ENCODE measurements around the gene STMP1. TPM values are rescaled to one million over a fixed set of nuclear protein-coding genes. Genes with fewer than 3 reads are reported as not detected.
A peak's percentile ranks its signal among the peaks of the same experiment; 100 is the strongest.

STMP1 gene
- total RNA-seq, 5 donors from 2014 or later (not counting 1 experiment from before 2014, with no cell fraction given) = 15.2 to 23.0 (median 21.5) TPM

DNA sequence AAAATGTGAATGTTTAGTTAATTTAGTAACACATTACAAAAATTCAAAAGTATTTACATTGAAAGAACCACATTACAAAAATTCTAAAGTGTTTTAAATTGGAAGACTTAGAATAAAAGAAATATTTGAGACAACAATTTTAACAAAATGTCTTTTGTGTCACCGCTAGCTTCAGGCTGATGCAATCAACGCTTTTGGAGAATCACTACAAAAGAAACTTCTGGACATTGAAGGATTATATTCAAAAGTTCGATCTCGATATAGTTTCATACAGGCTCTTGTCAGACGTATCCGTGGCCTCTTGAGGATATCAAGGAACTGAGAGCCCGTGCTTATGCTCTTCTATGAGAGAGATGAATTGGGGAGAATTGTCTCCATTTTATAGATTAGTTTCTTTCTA, 14.1 kb upstream of the STMP1 start:
- ChIA-PET POLR2A (no interaction called here), CTCF (no interaction called here)
- peaks cover 0 to 8% (median 0%) of the 10 kb centered on the region in 3 donors for H3K4me1 Mint-ChIP-seq
- H3K4me3 ChIP-seq (ENCODE audit: control insufficient read depth in 1 of 2, extremely low read depth in 1 of 2, low read length in 1 of 2) = no peak overlapping the region
- no peak for ATAC-seq (replicated peaks in 1 of 4)
- WGBS (ENCODE audit: insufficient coverage) = 100% methylated on average over 1 of the region's 7 CpGs
- H3K27me3 ChIP-seq (replicated peaks in 1 of 2; ENCODE audit: control insufficient read depth in 2 of 2, extremely low read depth in 1 of 2, insufficient read depth in 2 of 2, low read length in 1 of 2) = no peaks in the 10 kb centered on the region
- no peak for DNase-seq
- H3K9me3 Mint-ChIP-seq = no peaks in the 10 kb centered on the region
- no peaks in the 10 kb centered on the region for H3K9me3 ChIP-seq
- H3K36me3 ChIP-seq (ENCODE audit: control insufficient read depth in 2 of 2, extremely low read depth in 1 of 2, insufficient read depth in 1 of 2, low read length in 1 of 2) = peaks cover 0 to 44% of the 10 kb centered on the region in 2 donors
- no peaks in the 10 kb centered on the region for H3K4me1 ChIP-seq (ENCODE audit: control insufficient read depth in 1 of 2, extremely low read depth in 1 of 2, insufficient read depth in 2 of 2, low read length in 2 of 2)
- H3K27ac ChIP-seq (ENCODE audit: low read length) = no peak overlapping the region
- H3K27me3 Mint-ChIP-seq = no peaks in the 10 kb centered on the region
- H3K36me3 Mint-ChIP-seq = peaks cover 26% of the 10 kb centered on the region
- no peak overlapping the region for H3K4me3 Mint-ChIP-seq
- no peak overlapping the region for H3K27ac Mint-ChIP-seq

DNA sequence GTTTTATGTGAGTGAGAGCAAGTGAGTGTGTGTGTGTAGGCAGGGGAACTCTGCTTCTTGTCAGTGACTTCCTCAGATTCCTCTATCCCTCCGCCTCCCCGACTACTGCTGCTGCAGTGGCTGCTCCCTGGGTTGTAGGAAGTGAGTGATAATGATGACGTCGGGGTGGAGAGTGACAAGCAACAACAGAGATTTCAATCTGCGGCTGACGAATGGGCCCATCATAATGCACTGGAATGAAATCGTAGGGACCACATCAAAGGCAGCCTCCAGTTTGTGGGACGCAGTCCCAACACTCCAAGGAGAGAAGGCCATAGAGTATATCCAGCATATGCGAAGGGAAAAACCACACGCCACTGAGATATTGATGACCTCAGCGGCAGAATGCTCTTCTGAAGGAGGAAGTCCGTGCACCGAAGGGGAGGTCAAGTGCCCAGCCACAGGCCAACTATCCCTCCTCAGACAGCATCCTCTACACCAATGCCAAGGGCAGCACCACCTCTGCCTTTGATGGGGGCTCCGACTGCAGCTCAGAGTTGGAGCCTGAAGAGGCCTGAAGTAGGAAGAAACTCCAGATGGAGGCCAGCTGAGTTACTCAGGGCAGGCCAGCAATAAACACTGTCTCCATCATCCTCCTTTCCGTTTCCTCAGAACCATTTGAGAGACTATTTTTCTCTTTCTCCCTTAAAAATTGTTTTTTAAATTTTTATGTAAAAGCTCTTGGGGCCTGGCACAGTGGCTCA, 11.3 kb upstream of the STMP1 start:
- H3K9me3 Mint-ChIP-seq = no peaks in the 10 kb centered on the region
- H3K36me3 ChIP-seq (ENCODE audit: control insufficient read depth in 2 of 2, extremely low read depth in 1 of 2, insufficient read depth in 1 of 2, low read length in 1 of 2) = peaks cover 0 to 23% of the 10 kb centered on the region in 2 donors
- peaks cover 9% of the 10 kb centered on the region for H3K36me3 Mint-ChIP-seq
- no peaks in the 10 kb centered on the region for H3K27me3 ChIP-seq (replicated peaks in 1 of 2; ENCODE audit: control insufficient read depth in 2 of 2, extremely low read depth in 1 of 2, insufficient read depth in 2 of 2, low read length in 1 of 2)
- WGBS (ENCODE audit: insufficient coverage) = 89% methylated on average over 9 of the region's 15 CpGs
- POLR2A ChIA-PET = no interaction called here
- no peak overlapping the region for H3K27ac ChIP-seq (ENCODE audit: low read length)
- H3K4me1 ChIP-seq (ENCODE audit: control insufficient read depth in 1 of 2, extremely low read depth in 1 of 2, insufficient read depth in 2 of 2, low read length in 2 of 2) = no peaks in the 10 kb centered on the region
- no peak overlapping the region for H3K4me3 ChIP-seq (ENCODE audit: control insufficient read depth in 1 of 2, extremely low read depth in 1 of 2, low read length in 1 of 2)
- ATAC-seq (replicated peaks in 1 of 4) = no peak
- CTCF ChIA-PET = interaction anchor here in 1 of 2 donors (0.6 kb wide), 1 partner anchor 12 kb away, joined by 3 read pairs; no protein-coding TSS in a partner anchor
- DNase-seq = peak in 2 of 35 experiments; percentile 16 to 17
- no peak overlapping the region for H3K4me3 Mint-ChIP-seq
- H3K27me3 Mint-ChIP-seq = no peaks in the 10 kb centered on the region
- peak overlapping the region in 1 of 2 donors; percentile 4 for H3K27ac Mint-ChIP-seq
- H3K4me1 Mint-ChIP-seq = no peaks in the 10 kb centered on the region
- no peaks in the 10 kb centered on the region for H3K9me3 ChIP-seq

DNA sequence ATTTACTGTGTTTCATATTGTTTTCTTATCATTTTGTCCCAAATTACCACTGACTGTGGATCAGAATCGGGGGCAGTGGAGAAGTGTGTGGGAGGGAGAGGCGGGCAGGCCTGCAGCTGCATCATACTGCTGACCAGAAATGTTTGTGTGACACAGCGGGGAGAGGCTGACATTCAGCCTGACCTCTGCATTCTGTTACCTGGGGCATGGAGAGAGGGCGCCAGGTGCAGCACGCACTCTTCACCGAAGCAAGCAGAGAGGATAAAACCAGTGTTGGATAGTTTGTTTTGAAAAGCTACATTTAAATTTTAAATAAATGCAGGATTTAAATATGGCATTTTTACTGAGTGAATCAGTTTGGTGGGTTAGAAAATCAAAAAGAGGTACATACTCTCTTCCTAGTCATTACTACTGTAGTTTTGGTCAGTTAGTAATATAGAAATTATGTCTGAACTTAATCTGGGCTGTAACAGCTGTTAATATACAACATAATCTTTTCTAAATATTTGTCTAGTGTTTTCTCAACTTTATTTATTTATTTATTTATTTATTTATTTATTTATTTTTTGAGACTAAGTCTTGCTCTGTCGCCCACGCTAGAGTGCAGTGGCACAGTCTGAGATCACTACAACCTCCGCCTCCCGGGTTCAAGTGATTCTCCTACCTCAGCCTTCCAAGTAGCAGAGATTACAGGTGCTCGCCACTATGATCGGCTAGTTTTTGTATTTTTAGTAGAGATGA, 8.8 kb upstream of the STMP1 start:
- H3K4me3 ChIP-seq (ENCODE audit: control insufficient read depth in 1 of 2, extremely low read depth in 1 of 2, low read length in 1 of 2) = no peak overlapping the region
- ChIA-PET POLR2A (interaction anchor here in 1 of 2 donors (0.5 kb wide), 1 partner anchor 14 kb away, joined by 6 read pairs; no protein-coding TSS in a partner anchor), CTCF (no interaction called here)
- peaks cover 0 to 5% of the 10 kb centered on the region in 2 donors for H3K36me3 ChIP-seq (ENCODE audit: control insufficient read depth in 2 of 2, extremely low read depth in 1 of 2, insufficient read depth in 1 of 2, low read length in 1 of 2)
- H3K36me3 Mint-ChIP-seq = peaks cover 4% of the 10 kb centered on the region
- no peaks in the 10 kb centered on the region for H3K27me3 ChIP-seq (replicated peaks in 1 of 2; ENCODE audit: control insufficient read depth in 2 of 2, extremely low read depth in 1 of 2, insufficient read depth in 2 of 2, low read length in 1 of 2)
- no peak overlapping the region for H3K27ac Mint-ChIP-seq
- H3K4me1 ChIP-seq (ENCODE audit: control insufficient read depth in 1 of 2, extremely low read depth in 1 of 2, insufficient read depth in 2 of 2, low read length in 2 of 2) = no peaks in the 10 kb centered on the region
- no peaks in the 10 kb centered on the region for H3K27me3 Mint-ChIP-seq
- ATAC-seq (replicated peaks in 1 of 4) (no peak), DNase-seq (no peak)
- H3K9me3 ChIP-seq = no peaks in the 10 kb centered on the region
- no peaks in the 10 kb centered on the region for H3K9me3 Mint-ChIP-seq
- 100% methylated on average over 1 of the region's 12 CpGs for WGBS (ENCODE audit: insufficient coverage)
- no peak overlapping the region for H3K4me3 Mint-ChIP-seq
- no peaks in the 10 kb centered on the region for H3K4me1 Mint-ChIP-seq
- no peak overlapping the region for H3K27ac ChIP-seq (ENCODE audit: low read length)

DNA sequence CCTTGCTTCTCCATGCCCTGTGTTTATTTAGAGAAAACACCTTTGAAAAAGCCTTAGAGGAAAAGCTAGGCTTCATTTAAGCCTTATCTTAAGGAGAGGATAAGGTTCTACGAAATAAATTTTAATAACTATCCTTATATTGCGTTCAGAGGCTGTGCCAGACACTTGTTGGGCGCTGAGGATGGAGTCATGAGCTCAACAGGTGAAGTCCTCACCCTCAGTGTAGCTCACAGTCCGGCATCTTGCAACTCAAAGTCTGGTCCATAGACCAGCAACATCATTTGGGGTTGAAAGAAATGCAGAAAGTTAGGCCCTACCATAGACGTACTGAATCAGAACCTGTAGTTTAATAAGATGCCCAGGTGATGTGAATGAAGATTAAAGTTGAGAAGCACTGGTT, 3.8 kb upstream of the STMP1 start:
- Mint-ChIP-seq H3K27ac (no peak overlapping the region), H3K36me3 (no peaks in the 10 kb centered on the region), H3K27me3 (no peaks in the 10 kb centered on the region), H3K4me1 (peaks cover 13 to 17% (median 16%) of the 10 kb centered on the region in 3 donors), H3K4me3 (no peak overlapping the region), H3K9me3 (no peaks in the 10 kb centered on the region)
- H3K36me3 ChIP-seq (ENCODE audit: control insufficient read depth in 2 of 2, extremely low read depth in 1 of 2, insufficient read depth in 1 of 2, low read length in 1 of 2) = no peaks in the 10 kb centered on the region
- DNase-seq (no peak), ATAC-seq (replicated peaks in 1 of 4) (no peak)
- POLR2A ChIA-PET = interaction anchor here in 1 of 2 donors (0.6 kb wide), 1 partner anchor 14 kb away, joined by 3 read pairs; no protein-coding TSS in a partner anchor
- no peak overlapping the region for H3K4me3 ChIP-seq (ENCODE audit: control insufficient read depth in 1 of 2, extremely low read depth in 1 of 2, low read length in 1 of 2)
- H3K27ac ChIP-seq (ENCODE audit: low read length) = no peak overlapping the region
- WGBS (ENCODE audit: insufficient coverage) = no CpG with 5 or more reads among the region's 5 CpGs
- H3K27me3 ChIP-seq (replicated peaks in 1 of 2; ENCODE audit: control insufficient read depth in 2 of 2, extremely low read depth in 1 of 2, insufficient read depth in 2 of 2, low read length in 1 of 2) = no peaks in the 10 kb centered on the region
- CTCF ChIA-PET = interaction anchor here in 1 of 2 donors (0.6 to 1.7 kb wide), 3 partner anchors 12 to 1531 kb away, joined by 4 to 13 read pairs (median 5); partner anchors contain the start of gene LRGUK
- H3K4me1 ChIP-seq (ENCODE audit: control insufficient read depth in 1 of 2, extremely low read depth in 1 of 2, insufficient read depth in 2 of 2, low read length in 2 of 2) = peaks cover 0 to 16% of the 10 kb centered on the region in 2 experiments
- no peaks in the 10 kb centered on the region for H3K9me3 ChIP-seq

- Histone ChIP-seq H3K4me3 (ENCODE audit: control insufficient read depth in 1 of 2, extremely low read depth in 1 of 2, low read length in 1 of 2) (no peak overlapping the region), H3K9me3 (no peaks in the 10 kb centered on the region), H3K4me1 (ENCODE audit: control insufficient read depth in 1 of 2, extremely low read depth in 1 of 2, insufficient read depth in 2 of 2, low read length in 2 of 2) (peaks cover 0 to 19% of the 10 kb centered on the region in 2 experiments), H3K27me3 (replicated peaks in 1 of 2; ENCODE audit: control insufficient read depth in 2 of 2, extremely low read depth in 1 of 2, insufficient read depth in 2 of 2, low read length in 1 of 2) (no peaks in the 10 kb centered on the region), H3K36me3 (ENCODE audit: control insufficient read depth in 2 of 2, extremely low read depth in 1 of 2, insufficient read depth in 1 of 2, low read length in 1 of 2) (no peaks in the 10 kb centered on the region), H3K27ac (ENCODE audit: low read length) (no peak overlapping the region)
- ChIA-PET POLR2A (no interaction called here), CTCF (no interaction called here)
- Mint-ChIP-seq H3K4me1 (peaks cover 19 to 23% (median 22%) of the 10 kb centered on the region in 3 donors), H3K36me3 (no peaks in the 10 kb centered on the region), H3K27ac (no peak overlapping the region), H3K9me3 (no peaks in the 10 kb centered on the region), H3K27me3 (no peaks in the 10 kb centered on the region), H3K4me3 (no peak overlapping the region)
- WGBS (ENCODE audit: insufficient coverage) = 60% methylated on average over 1 of the region's 9 CpGs
- ATAC-seq (replicated peaks in 1 of 4) (no peak), DNase-seq (no peak)
Observed at GRCh38 chr7:135659159-135659846, 3.0 kb upstream of the STMP1 start.

All from T-cell (primary cell).